ENCODE results near the gene HCRTR1. TPM values are rescaled to one million over a fixed set of nuclear protein-coding genes. Genes with fewer than 3 reads are reported as not detected.
A peak's percentile ranks its signal among the peaks of the same experiment; 100 is the strongest.

The HCRTR1 gene
- total RNA-seq, 1 donor from 2014 or later = not detected

DNA sequence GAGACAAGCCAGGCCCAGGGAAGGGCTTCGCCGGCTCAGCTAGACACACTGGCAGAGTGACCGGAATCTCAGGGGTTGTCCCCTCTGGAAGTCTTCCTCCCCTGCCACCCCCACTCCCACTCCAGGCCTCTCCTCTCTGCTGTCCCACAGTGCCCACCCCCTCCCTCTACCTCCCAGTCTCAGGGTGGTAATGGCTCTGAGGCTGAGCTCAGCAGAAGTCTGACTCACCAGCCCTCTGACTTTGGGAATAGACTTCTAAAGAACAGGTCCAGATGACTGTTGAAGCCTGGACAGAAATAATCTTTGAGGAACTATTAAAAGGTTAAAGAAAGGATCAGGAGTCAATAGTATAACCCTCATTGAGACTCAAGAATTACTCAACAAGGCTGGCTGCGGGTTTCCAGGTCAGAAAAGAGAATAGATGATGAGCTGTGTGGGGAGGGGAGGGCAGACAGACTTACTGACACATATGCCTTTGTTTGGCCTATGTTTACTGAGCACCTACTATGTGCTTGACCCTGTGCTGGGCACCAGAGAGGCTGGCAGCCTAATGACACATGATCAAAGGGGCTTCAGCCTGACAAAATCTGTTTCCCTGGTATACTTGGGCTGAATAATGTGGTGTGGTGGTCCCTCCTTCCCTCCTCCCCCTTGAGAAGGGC, 8.2 kb downstream of the HCRTR1 start:
- Mint-ChIP-seq H3K9me3 (no peaks in the 10 kb centered on the region), H3K4me1 (peaks cover 22% of the 10 kb centered on the region), H3K4me3 (no peak overlapping the region), H3K27me3 (ENCODE audit: low read depth) (no peaks in the 10 kb centered on the region), H3K27ac (ENCODE audit: unreplicated experiment) (peak overlapping the region; percentile 83), H3K36me3 (ENCODE audit: low read depth) (no peaks in the 10 kb centered on the region)
- TF ChIP-seq, protein P1, sequence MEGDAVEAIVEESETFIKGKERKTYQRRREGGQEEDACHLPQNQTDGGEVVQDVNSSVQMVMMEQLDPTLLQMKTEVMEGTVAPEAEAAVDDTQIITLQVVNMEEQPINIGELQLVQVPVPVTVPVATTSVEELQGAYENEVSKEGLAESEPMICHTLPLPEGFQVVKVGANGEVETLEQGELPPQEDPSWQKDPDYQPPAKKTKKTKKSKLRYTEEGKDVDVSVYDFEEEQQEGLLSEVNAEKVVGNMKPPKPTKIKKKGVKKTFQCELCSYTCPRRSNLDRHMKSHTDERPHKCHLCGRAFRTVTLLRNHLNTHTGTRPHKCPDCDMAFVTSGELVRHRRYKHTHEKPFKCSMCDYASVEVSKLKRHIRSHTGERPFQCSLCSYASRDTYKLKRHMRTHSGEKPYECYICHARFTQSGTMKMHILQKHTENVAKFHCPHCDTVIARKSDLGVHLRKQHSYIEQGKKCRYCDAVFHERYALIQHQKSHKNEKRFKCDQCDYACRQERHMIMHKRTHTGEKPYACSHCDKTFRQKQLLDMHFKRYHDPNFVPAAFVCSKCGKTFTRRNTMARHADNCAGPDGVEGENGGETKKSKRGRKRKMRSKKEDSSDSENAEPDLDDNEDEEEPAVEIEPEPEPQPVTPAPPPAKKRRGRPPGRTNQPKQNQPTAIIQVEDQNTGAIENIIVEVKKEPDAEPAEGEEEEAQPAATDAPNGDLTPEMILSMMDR (conservative IDR thresholded peaks at IDR 0.05) = no peak
- DNase-seq (ENCODE audit: low read depth, low spot score) = no peak

DNA sequence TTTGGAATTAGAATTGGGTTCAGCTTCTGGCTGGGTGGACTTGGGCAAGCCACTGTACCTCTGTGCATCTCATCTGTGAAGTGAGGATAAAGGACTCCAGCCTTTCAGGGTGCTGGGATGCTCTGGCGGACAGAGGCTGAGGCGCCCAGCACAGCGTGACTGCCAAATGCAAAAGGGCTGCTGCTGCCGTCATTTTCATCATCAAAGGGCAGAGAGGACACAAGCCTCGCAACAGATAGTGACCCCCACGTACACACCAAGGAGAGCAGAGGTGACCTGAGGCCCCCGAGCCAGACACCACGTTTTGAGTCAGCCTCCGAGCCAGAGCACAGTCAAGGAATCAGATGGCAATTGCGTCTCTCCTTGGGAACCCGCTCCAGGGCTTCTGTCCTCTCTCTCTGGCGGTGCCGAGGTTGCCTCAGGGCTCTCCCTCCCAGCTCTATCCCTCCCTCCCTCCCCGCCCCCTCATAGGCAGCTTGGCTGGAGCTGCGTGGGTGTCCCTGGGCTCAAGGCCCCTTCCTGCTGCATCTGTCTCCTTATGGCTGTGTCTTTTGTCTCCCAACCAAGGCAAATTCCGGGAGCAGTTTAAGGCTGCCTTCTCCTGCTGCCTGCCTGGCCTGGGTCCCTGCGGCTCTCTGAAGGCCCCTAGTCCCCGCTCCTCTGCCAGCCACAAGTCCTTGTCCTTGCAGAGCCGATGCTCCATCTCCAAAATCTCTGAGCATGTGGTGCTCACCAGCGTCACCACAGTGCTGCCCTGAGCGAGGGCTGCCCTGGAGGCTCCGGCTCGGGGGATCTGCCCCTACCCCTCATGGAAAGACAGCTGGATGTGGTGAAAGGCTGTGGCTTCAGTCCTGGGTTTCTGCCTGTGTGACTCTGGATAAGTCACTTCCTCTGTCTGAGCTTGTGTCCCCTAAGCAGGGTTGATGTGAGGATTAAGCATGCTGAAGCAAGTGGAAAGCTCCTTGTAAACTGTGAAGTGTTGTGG, 9.0 kb downstream of the HCRTR1 start:
- Mint-ChIP-seq H3K4me1 (peaks cover 22% of the 10 kb centered on the region), H3K9me3 (no peaks in the 10 kb centered on the region), H3K36me3 (ENCODE audit: low read depth) (no peaks in the 10 kb centered on the region), H3K4me3 (no peak overlapping the region), H3K27ac (ENCODE audit: unreplicated experiment) (peak overlapping the region; percentile 83), H3K27me3 (ENCODE audit: low read depth) (no peaks in the 10 kb centered on the region)
- peak; percentile 18 for DNase-seq (ENCODE audit: low read depth, low spot score)
- TF ChIP-seq, protein P1 (conservative IDR thresholded peaks at IDR 0.05) = no peak

DNA sequence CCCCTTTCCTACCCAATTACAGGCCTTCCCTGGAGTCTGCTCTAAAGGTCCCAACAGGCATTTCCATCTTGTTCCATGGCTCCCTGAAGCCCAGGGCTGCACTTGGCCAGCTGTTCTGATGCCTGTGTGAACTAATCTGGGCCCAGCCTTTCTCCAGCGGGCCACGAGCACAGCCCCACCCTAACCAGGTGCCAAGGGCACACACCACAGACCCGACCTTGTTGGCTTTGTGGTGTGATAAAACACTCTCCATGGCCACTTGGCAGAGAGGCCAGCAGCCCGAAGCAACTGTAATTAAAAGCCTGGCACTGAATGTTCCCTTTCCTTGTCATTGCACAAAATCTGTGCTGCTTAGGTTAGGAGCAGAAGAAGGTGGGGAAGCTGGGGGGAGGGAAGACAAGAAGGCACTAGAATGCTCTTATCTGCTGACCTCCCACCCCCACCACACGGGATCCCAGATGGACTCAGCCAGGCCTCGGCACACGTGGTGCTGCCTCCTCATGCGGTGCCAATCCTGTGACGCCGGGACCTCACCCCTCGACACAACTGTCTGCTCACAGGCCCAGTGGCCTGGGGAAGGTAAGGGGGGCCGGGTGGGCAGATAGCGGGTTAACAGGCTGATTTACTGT, 9.9 kb downstream of the HCRTR1 start:
- Mint-ChIP-seq H3K4me3 (no peak overlapping the region), H3K9me3 (no peaks in the 10 kb centered on the region), H3K27me3 (ENCODE audit: low read depth) (no peaks in the 10 kb centered on the region), H3K4me1 (peaks cover 22% of the 10 kb centered on the region), H3K36me3 (ENCODE audit: low read depth) (no peaks in the 10 kb centered on the region), H3K27ac (ENCODE audit: unreplicated experiment) (peak overlapping the region; percentile 75)
- DNase-seq (ENCODE audit: low read depth, low spot score) = no peak
- TF ChIP-seq, protein P1 (conservative IDR thresholded peaks at IDR 0.05) = no peak

DNA sequence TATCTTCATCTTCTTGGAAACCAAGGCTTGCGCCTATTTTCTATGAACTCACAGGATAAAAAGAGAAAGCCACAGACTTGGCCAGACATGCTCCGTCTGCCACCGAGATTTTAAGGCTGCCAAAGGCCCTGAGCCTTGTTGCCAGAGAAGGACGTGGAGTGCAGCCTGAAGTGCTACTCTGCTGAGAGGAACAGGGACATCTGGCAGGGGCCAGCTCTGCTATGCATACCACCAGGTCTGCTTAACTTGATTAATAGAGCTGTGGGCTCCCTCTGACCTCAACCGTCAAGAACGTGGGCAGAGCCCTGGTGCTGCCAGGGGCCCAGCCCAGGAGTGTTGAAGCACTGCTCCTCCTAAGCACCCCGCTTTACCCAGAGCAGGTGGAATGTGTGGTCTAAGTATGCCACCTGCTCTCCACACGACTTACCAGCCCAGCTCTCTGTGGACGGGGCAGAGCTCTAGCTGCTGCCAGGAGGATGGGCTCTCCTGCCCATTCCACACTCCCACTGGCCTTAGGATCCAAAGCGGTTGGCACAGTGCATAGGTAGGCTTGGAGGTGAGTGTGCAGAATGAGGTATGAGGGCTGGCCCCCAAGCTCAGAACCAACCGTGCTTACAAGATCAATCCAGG, 10.6 kb downstream of the HCRTR1 start:
- peaks cover 22% of the 10 kb centered on the region for H3K4me1 Mint-ChIP-seq
- DNase-seq (ENCODE audit: low read depth, low spot score) = no peak
- H3K9me3 Mint-ChIP-seq = no peaks in the 10 kb centered on the region
- H3K27me3 Mint-ChIP-seq (ENCODE audit: low read depth) = no peaks in the 10 kb centered on the region
- H3K36me3 Mint-ChIP-seq (ENCODE audit: low read depth) = no peaks in the 10 kb centered on the region
- TF ChIP-seq, protein P1 (conservative IDR thresholded peaks at IDR 0.05) = no peak
- H3K4me3 Mint-ChIP-seq = no peak overlapping the region
- H3K27ac Mint-ChIP-seq (ENCODE audit: unreplicated experiment) = peak overlapping the region; percentile 86

DNA sequence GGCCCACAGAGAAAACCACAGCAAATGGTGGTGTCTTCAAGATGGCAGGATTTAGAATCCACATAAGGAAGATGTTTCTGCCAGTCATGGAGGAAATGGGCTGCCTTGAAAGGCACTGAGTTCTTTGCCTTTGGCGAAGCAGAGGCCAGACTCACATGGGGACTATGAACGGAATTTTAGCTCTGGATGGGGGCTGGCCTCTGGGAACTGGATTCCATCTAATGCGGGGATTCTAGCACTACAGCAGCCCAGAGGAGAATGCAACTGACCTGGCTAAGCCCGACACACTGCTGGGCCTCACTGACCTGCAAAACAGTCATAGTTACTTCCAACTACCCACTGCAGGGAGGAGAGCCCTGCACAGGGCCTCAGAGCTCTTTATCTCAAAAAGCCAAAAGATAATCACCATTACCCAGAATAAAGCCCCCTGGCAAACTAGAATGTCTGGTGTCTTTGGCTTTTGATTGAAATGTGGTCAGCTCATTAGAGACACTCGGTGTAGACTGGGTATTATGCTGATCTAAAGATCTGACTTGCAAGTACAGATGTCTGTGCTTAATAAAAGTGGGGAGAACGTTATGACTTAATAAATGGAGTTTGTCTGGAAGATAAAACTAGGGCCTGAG, 11.6 kb downstream of the HCRTR1 start:
- Mint-ChIP-seq H3K9me3 (no peaks in the 10 kb centered on the region), H3K27me3 (ENCODE audit: low read depth) (no peaks in the 10 kb centered on the region), H3K4me1 (peaks cover 22% of the 10 kb centered on the region), H3K36me3 (ENCODE audit: low read depth) (no peaks in the 10 kb centered on the region), H3K4me3 (no peak overlapping the region), H3K27ac (ENCODE audit: unreplicated experiment) (no peak overlapping the region)
- no peak for DNase-seq (ENCODE audit: low read depth, low spot score)
- TF ChIP-seq, protein P1 (conservative IDR thresholded peaks at IDR 0.05) = no peak

All from neural crest cell (in vitro differentiated cells).